ENCODE results near the gene PLAAT4. TPM values are rescaled to one million over a fixed set of nuclear protein-coding genes. Genes with fewer than 3 reads are reported as not detected.

Gene PLAAT4
- total and polyA plus RNA-seq, 2 of the 13 experiments (the other 11 are each of a cell fraction or from before 2014, with no cell fraction given) = 0.71 to 1.00 TPM

DNA sequence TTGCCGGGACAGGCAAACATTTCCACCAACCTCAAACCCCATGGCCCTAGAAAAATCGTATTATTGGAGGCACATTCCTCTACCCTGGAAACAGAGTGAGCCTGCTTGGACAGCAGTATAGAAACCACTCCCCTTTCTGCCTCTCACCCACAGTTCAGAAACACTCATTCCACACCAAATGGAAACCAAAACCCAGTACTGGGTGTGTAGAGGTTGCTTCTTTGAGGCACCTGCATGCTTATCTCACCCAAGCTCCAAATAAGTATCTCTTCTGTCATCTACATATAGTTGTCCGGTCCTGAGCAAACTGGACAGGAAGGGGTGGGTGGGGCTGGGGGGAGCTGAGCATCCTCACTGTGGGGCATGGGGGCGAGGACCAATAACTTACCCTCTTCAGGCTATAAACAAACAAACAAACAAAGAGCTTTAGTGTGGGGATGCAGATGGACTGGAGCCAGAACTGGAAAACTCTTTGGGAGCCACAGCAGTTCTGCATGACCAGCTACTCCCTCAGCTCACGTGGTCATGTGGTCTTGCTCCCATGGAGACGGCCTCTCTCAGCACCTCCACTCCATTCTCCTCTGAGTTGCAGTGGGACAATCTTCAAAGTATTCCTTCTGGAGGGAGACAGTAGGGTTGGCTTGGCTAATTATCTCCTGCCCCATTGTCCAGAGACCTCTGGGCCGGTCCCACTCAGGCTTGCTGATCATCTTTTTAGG, 27.6 kb downstream of the PLAAT4 start (continued):
- TF ChIP-seq, protein P1, sequence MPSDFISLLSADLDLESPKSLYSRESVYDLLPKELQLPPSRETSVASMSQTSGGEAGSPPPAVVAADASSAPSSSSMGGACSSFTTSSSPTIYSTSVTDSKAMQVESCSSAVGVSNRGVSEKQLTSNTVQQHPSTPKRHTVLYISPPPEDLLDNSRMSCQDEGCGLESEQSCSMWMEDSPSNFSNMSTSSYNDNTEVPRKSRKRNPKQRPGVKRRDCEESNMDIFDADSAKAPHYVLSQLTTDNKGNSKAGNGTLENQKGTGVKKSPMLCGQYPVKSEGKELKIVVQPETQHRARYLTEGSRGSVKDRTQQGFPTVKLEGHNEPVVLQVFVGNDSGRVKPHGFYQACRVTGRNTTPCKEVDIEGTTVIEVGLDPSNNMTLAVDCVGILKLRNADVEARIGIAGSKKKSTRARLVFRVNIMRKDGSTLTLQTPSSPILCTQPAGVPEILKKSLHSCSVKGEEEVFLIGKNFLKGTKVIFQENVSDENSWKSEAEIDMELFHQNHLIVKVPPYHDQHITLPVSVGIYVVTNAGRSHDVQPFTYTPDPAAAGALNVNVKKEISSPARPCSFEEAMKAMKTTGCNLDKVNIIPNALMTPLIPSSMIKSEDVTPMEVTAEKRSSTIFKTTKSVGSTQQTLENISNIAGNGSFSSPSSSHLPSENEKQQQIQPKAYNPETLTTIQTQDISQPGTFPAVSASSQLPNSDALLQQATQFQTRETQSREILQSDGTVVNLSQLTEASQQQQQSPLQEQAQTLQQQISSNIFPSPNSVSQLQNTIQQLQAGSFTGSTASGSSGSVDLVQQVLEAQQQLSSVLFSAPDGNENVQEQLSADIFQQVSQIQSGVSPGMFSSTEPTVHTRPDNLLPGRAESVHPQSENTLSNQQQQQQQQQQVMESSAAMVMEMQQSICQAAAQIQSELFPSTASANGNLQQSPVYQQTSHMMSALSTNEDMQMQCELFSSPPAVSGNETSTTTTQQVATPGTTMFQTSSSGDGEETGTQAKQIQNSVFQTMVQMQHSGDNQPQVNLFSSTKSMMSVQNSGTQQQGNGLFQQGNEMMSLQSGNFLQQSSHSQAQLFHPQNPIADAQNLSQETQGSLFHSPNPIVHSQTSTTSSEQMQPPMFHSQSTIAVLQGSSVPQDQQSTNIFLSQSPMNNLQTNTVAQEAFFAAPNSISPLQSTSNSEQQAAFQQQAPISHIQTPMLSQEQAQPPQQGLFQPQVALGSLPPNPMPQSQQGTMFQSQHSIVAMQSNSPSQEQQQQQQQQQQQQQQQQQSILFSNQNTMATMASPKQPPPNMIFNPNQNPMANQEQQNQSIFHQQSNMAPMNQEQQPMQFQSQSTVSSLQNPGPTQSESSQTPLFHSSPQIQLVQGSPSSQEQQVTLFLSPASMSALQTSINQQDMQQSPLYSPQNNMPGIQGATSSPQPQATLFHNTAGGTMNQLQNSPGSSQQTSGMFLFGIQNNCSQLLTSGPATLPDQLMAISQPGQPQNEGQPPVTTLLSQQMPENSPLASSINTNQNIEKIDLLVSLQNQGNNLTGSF (CRISPR knock-in tag; IDR thresholded peaks at IDR 0.05) = no peak
- TF ChIP-seq CEBPZ (IDR thresholded peaks at IDR 0.05; ENCODE audit: low read length) (no peak), ZNF644 (CRISPR knock-in tag; IDR thresholded peaks at IDR 0.05; ENCODE audit: low read depth) (no peak)
